HG03025 (cell line): ENCODE data around the gene SORCS2.

Experiments
- ATAC-seq: cut with Tn5 transposase; IDR thresholded peaks from one replicate; pipeline ENCODE4 v1.9.1; 2021; ENCODE audit warnings: mild to moderate bottlenecking, moderate library complexity; ENCODE audit not compliant: unreplicated experiment, low FRiP score

SORCS2 gene

DNA sequence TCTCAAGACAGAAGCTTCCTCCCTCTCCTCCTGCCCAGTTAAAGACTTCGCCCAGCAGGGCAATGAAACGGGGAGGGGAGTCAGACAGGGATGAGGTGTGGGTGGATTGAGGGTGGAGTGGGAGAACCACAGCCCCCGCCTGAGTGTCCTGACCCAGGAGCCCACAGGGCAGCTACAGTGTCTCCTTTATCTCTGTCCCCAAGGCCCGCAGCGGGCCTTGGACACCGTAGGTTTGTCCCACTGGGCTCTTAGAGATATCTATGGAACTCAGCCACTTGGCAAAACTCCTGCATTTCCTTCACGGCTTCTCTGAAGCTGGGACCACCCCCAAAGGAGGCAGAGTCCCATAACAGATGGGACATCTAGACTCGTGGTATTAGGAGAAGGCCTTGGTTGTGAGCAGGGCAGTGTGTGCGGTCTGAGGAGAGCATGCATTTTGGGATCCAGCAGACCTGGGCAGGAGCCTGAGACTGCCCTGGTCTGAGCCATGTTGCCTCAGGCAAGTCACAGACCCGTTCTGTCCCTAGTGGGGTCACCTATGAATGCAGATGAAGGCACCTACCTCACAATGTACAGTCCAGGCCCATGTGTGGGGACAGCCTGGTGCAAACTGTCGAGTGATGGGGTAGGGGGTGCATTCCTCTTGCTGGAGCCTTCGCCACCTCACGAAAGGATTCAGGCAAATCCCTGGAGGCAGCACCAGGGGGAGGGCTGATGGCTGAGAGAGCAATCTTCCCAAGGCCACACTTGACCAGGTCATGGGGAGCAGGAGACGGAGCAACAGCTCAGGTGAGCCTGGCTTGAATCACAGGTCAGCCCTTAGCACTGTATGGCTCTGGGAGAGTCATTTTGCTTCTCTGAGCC is 468.1 kb downstream of the SORCS2 start:
- ATAC-seq: no peak

DNA sequence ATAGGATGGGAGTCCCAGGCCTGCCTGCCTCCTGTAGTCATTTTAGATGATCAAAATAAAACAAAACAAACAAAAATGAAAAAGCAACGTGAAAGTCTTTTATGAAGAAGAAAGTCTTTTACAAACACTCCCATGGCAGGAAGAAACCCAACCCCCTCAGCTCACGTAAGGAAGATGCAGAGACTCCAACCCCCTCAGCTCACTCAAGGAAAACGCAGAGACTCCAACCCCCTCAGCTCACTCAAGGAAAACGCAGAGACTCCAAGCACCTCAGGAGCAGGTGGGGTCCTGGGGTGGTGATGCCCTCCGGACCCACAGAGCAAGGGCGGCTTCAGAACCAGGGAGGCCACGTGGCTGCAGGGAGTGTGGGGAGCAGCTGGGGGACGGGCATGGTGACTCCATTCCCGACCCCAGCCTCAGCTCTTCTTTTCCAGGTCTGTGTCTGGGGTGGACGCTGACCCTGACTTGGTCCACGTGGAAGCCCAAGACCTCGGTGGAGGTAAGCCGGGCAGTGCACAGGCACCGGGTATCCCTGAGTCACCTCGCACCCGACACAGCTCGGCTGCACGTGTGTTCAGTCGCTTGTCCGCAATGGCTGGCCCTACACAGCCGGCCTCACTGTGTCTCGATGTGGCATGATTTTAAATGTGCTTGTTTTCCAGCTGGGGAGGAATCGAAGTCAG is 468.9 kb downstream of the SORCS2 start:
- ATAC-seq: no peak

DNA sequence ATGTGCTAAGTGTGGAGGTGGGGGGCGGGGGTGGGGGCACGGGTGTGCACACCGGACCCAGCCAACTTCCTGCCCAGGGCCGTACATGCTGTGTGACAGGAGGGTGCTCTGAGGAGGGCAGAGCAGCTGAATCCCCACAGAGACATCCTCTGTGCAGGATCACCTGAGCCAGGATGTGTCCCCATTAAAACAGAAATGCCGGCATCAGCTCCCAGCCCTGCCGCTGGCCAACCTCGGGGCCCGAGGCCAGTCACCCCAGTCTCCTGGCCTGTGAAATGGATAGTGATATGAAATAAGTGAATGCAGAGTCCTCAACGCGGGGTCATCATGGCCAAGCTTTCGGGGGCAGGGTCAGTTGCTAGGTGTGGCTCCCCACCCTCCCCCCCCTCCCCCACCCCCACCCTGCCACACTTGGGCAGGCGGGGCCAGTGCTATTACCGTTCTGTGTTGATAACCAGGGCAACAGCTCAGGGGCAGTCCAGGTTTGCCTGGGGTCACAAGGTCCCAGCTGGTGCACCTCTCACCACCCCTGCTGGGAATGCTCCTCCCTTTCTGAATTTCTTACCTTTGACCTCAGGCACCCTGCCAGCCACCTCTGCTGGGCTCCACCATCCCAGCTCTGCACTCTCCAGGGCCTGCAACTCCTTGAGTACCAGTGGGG is 469.6 kb downstream of the SORCS2 start:
- ATAC-seq: no peak

GRCh38 chr4:7662507-7662846 is 470.1 kb downstream of the SORCS2 start:
- no peak for ATAC-seq

- no peak for ATAC-seq
Measured at GRCh38 chr4:7663075-7663541, 470.8 kb downstream of the SORCS2 start.

GRCh38 chr4:7664106-7664505 is 471.8 kb downstream of the SORCS2 start:
- ATAC-seq: no peak

GRCh38 chr4:7665321-7665720 is 473.0 kb downstream of the SORCS2 start:
- no peak for ATAC-seq

- ATAC-seq: no peak
Measured at GRCh38 chr4:7666011-7666410, 473.7 kb downstream of the SORCS2 start.

DNA sequence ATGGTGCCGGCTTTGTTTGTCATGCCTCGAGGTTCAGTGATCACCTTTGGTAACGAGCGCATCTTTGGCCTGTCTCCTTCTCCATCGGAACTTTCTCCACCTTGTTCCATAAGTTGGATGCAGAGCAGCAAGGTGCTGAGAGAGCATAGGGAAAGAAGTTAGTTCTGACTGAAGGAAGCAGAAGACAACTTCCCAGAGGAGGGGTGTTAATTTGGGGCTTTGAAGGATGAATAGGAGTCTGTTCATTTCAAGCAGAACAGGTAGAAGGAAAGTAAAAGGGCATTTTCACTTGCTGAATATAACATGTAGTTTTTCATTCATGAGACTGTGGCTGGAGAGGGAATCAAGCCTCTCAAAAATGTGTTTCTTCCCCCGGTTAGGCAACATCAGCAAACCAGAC is 474.4 kb downstream of the SORCS2 start:
- ATAC-seq: no peak

- ATAC-seq: no peak
Measured at GRCh38 chr4:7668271-7668670, 475.9 kb downstream of the SORCS2 start.

DNA sequence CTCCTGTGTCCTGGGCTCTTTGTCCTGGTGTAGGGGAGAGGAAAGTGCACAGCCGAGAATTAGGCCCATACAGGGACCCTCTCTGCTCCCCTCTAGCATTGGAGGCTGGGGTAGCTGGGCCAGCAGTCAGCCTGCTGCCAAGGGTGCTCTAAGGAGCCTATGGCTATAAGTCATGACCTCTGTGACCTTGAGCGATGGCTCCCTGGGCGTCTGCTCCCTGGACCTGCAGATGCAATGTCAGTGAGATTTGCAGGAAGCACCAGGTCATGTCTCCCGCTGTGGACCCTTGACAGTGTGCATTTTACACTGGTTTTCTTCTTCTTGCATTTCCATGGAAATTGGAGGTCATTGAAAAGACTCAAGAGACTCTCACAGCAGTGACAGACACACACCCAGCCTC is 476.5 kb downstream of the SORCS2 start:
- ATAC-seq: no peak

DNA sequence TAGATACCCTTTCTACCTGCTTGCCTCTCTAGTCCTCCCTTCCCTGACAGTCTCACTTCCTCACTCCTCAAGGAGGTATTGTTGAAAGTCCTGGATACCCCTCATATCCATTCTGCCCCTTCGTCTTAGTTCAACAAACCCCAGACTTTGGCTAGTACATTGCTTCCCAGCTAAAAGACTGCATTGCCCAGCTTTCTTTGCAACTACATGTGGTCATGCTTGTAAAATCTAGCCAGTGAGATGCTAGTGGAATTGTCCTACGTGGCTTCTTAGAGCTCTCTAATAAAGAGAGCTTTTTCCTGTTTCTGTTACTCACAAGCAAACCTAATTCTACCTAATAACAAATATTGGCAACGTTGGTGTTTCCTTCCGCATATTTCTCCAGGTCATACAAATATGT is 480.3 kb downstream of the SORCS2 start:
- no peak for ATAC-seq

DNA sequence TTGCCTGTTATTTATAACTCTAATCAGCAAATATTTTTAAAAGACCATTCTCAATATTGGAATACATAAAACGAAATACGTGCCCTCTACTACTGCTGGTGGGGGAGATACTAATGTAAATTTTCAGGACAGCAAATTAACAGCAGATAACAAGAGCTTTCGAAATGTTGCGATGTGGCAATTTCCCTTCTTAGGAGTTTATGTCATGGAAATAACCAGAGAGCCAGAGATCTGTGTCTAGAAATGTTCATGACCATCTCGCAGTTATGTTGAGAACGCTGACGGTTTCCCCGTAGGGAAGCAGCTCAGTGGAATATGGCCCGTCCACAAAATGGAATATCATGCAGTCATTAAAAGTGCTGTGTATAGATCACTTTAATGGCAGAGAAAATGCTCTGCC is 480.8 kb downstream of the SORCS2 start:
- ATAC-seq: no peak

DNA sequence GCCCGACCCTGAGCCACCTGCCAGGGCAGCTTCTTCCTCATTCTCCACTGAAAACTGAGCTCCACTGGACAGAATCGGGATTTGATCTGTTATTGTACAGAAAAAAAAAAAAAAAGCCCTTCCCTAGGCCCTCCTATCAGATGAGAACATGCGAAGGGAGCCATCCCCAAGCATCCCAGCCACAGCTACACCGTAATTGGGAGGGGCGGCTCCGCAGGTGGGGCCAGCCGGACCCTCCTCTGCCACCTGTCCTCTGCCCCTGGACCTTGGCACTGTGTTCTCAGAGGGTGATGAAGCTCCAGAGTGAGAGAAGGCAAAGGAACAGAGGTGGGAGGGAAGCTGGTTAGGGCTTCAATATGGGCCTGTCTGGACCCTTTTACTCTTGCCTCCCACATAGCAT is 482.4 kb downstream of the SORCS2 start:
- ATAC-seq: no peak

DNA sequence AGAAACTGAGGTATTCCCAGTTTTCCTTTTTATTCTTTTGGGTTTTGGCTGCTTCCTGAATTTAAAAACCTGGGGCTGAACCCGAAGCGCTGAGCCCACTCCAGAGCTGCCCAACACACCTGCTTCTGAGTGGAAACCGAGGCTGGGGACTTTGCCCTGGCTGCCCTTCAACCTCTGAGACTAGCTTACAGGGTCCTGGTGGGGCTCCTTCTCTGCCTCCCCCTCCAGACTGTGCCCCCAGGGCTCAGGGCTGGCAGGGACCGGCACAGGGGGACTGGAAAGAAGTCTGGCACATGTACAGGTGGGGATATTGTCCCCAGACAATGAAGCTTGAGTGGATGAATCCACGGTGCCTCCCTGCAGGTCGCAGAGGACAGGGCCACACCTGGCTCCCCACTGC is 482.8 kb downstream of the SORCS2 start:
- ATAC-seq: no peak

- no peak for ATAC-seq
Measured at GRCh38 chr4:7675612-7676320, 483.4 kb downstream of the SORCS2 start.

GRCh38 chr4:7676398-7676922 is 484.1 kb downstream of the SORCS2 start:
- no peak for ATAC-seq

DNA sequence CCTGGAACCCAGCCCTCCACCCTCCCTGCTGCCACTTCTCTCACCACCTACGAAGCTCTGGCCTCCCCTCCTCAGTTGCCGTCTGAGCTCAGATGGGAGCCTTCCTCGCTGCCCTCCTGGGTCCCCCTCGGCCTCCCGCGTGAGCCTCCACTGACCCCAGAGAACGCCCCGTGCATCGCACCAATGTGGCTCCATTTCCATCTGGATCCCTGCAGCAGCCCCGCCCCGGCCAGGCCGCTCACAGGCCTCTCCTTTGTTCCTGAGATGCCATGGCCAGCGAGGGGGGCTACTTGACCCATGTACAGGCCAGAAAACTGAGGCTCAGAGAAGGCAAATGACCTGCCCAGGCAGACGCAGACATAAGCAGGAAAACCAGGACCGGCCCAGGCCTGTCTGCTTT is 484.7 kb downstream of the SORCS2 start:
- ATAC-seq: no peak

DNA sequence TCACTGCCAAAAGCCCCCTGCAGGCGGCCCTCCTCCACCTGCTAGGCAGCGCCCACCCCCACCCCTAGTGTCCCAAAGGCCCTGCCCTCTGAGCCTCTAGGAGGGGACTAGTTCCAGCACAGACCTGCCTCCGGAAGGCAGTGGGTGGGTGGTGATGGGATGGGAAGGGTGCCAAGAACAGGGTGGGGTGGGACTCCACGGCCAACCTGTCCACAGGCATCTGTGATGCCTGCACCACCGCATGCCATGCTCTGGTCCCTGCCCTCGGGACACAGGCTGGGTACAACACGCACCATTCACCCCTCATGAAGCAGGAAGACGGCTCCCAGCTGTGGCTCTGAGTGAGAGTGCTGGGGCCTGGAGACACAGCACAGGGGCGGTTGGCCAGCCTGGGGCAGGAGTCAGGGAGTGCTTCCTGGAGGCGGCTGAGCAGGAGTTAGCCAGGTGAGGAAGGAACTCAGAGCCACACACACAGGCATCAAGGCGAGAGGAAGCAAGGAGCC is 485.5 kb downstream of the SORCS2 start:
- ATAC-seq: no peak

- no peak for ATAC-seq
Measured at GRCh38 chr4:7678318-7678852, 486.0 kb downstream of the SORCS2 start.
